ENCODE measurements around the gene BCL2.
"Not testable (repeated sequence)": the region's sequence is repeated elsewhere in the genome, so short reads cannot be mapped to it uniquely, and the experiment has no call there.

BCL2 gene

GRCh38 chr18:63258749-63259566, 60.6 kb downstream of the BCL2 start:
- no peak for DNase-seq (ENCODE audit: low spot score)

- DNase-seq (ENCODE audit: low spot score) = no peak
Observed at GRCh38 chr18:63257453-63257852, 62.1 kb downstream of the BCL2 start.

GRCh38 chr18:63255435-63255834, 64.1 kb downstream of the BCL2 start:
- DNase-seq (ENCODE audit: low spot score) = no peak

- no peak for DNase-seq (ENCODE audit: low spot score)
Observed at GRCh38 chr18:63254716-63255399, 64.7 kb downstream of the BCL2 start.

GRCh38 chr18:63253428-63254372, 65.9 kb downstream of the BCL2 start:
- DNase-seq (ENCODE audit: low spot score) = no peak

- no peak for DNase-seq (ENCODE audit: low spot score)
Observed at GRCh38 chr18:63253014-63253413, 66.6 kb downstream of the BCL2 start.

- no peak for DNase-seq (ENCODE audit: low spot score)
Observed at GRCh38 chr18:63249771-63250170, 69.8 kb downstream of the BCL2 start.

- no peak for DNase-seq (ENCODE audit: low spot score)
Observed at GRCh38 chr18:63247926-63248325, 71.6 kb downstream of the BCL2 start.

- DNase-seq (ENCODE audit: low spot score) = no peak
Observed at GRCh38 chr18:63247506-63247905, 72.1 kb downstream of the BCL2 start.

- DNase-seq (ENCODE audit: low spot score) = no peak
Observed at GRCh38 chr18:63245600-63245999, 74.0 kb downstream of the BCL2 start.

- DNase-seq (ENCODE audit: low spot score) = no peak
Observed at GRCh38 chr18:63244607-63245006, 75.0 kb downstream of the BCL2 start.

GRCh38 chr18:63241760-63242159, 77.8 kb downstream of the BCL2 start:
- DNase-seq (ENCODE audit: low spot score) = no peak

- DNase-seq (ENCODE audit: low spot score) = no peak
Observed at GRCh38 chr18:63241317-63241712, 78.3 kb downstream of the BCL2 start.

- no peak for DNase-seq (ENCODE audit: low spot score)
Observed at GRCh38 chr18:63240531-63241316, 78.8 kb downstream of the BCL2 start.

- no peak for DNase-seq (ENCODE audit: low spot score)
Observed at GRCh38 chr18:63238693-63239075, 80.9 kb downstream of the BCL2 start.

GRCh38 chr18:63237881-63238692, 81.5 kb downstream of the BCL2 start:
- DNase-seq (ENCODE audit: low spot score) = no peak

- DNase-seq (ENCODE audit: low spot score) = peak; percentile 80
Observed at GRCh38 chr18:63236921-63237846, 82.4 kb downstream of the BCL2 start.

- no peak for DNase-seq (ENCODE audit: low spot score)
Observed at GRCh38 chr18:63236406-63236805, 83.2 kb downstream of the BCL2 start.

GRCh38 chr18:63235920-63236319, 83.6 kb downstream of the BCL2 start:
- not testable (repeated sequence) for DNase-seq (ENCODE audit: low spot score)

GRCh38 chr18:63234841-63235240, 84.7 kb downstream of the BCL2 start:
- no peak for DNase-seq (ENCODE audit: low spot score)

Measured in left forelimb (tissue), 1 donor.